OCI-LY1 (cell line): Measurements from ENCODE around the gene CCR2.

ENCODE experiments used
- H2AFZ ChIP-seq: fragments of 200-600 bp; sonication (generic), shearing (Covaris generic); 2 replicates; pipeline ENCODE4 v1.6.0; 2014; ENCODE audit warnings: antibody characterized with exemption, mild to moderate bottlenecking, low read length
- H3F3A ChIP-seq: fragments of 200-600 bp; sonication (generic), shearing (Covaris generic); 2 replicates; pipeline ENCODE4 v1.6.0; 2014; ENCODE audit warnings: mild to moderate bottlenecking, antibody characterized with exemption, low read length, moderate library complexity; ENCODE audit not compliant: insufficient read depth
- H3K27ac ChIP-seq: fragments of 200-600 bp; sonication (generic); 2 replicates; pipeline ENCODE4 v1.5.1; 2014; ENCODE audit warnings: low read length, mixed run types, mild to moderate bottlenecking, low read depth; ENCODE audit not compliant: poor library complexity, severe bottlenecking
- H3K27me3 ChIP-seq: fragments of 200-600 bp; sonication (generic); 2 replicates; pipeline ENCODE4 v1.6.0; 2014; ENCODE audit warnings: antibody characterized with exemption, mild to moderate bottlenecking, low read length, moderate library complexity; ENCODE audit not compliant: insufficient read depth
- H3K36me3 ChIP-seq: fragments of 200-600 bp; sonication (generic); 2 replicates; pipeline ENCODE4 v1.6.1; 2014; ENCODE audit warnings: mild to moderate bottlenecking, antibody characterized with exemption, low read length, moderate library complexity, mixed read lengths; ENCODE audit not compliant: insufficient read depth
- H3K4me1 ChIP-seq: fragments of 200-600 bp; sonication (generic); 2 replicates; pipeline ENCODE4 v1.5.1; 2014; ENCODE audit warnings: mild to moderate bottlenecking, low read length, moderate library complexity; ENCODE audit not compliant: insufficient read depth, severe bottlenecking
- H3K4me2 ChIP-seq: fragments of 200-600 bp; sonication (generic), shearing (Covaris generic); 2 replicates; pipeline ENCODE4 v1.6.1; 2014; ENCODE audit warnings: low read length
- H3K4me3 ChIP-seq: fragments of 200-600 bp; sonication (generic); 2 replicates; pipeline ENCODE4 v1.5.1; 2014; ENCODE audit warnings: low read length, low read depth, mild to moderate bottlenecking, mixed read lengths; ENCODE audit not compliant: poor library complexity, severe bottlenecking
- H3K79me2 ChIP-seq: fragments of 200-600 bp; shearing (Covaris generic); 2 replicates; pipeline ENCODE4 v1.6.1; 2016; ENCODE audit warnings: mixed run types, low read length, mixed read lengths; ENCODE audit not compliant: insufficient read depth
- H3K9ac ChIP-seq: fragments of 200-600 bp; sonication (generic), shearing (Covaris generic); 2 replicates; pipeline ENCODE4 v1.6.1; 2014; ENCODE audit warnings: mild to moderate bottlenecking, low read length, mixed read lengths
- H3K9me2 ChIP-seq: fragments of 200-600 bp; sonication (generic), shearing (Covaris generic); 2 replicates; pipeline ENCODE4 v1.6.1; 2014; ENCODE audit warnings: low read depth, mild to moderate bottlenecking, low read length, mixed read lengths
- H3K9me3 ChIP-seq: fragments of 200-600 bp; shearing (Covaris generic); 2 replicates; pipeline ENCODE4 v1.6.1; 2014; ENCODE audit warnings: low read length, mixed read lengths
- H4K20me1 ChIP-seq: fragments of 200-600 bp; sonication (generic), shearing (Covaris generic); 2 replicates; pipeline ENCODE4 v1.6.0; 2016; ENCODE audit warnings: mild to moderate bottlenecking, low read length; ENCODE audit not compliant: insufficient read depth
- EZH2 ChIP-seq: fragments of 200-600 bp; sonication (generic), shearing (Covaris generic); IDR thresholded peaks from 2 replicates; pipeline ENCODE4 v1.8.0; 2017; ENCODE audit warnings: borderline replicate concordance, mixed run types, mild to moderate bottlenecking, antibody characterized with exemption, low read length, moderate library complexity, mixed read lengths
- TF ChIP-seq, protein P1 (sequence below): fragments of 200-600 bp; sonication (generic), shearing (Covaris generic); IDR thresholded peaks from 2 replicates; pipeline ENCODE4 v1.5.1; 2017; ENCODE audit warnings: mild to moderate bottlenecking, antibody characterized with exemption, low read length, moderate library complexity, mixed read lengths

The CCR2 gene

GRCh38 chr3:46338840-46339239 is 15.1 kb upstream of the CCR2 start:
- no peaks in the 10 kb centered on the region for H3K27me3 ChIP-seq
- peaks cover 6% of the 10 kb centered on the region; the same call in 1 of the 2 replicates for H3K9me3 ChIP-seq
- H2AFZ ChIP-seq: no peak overlapping the region
- no peaks in the 10 kb centered on the region for H4K20me1 ChIP-seq
- TF ChIP-seq, protein P1, sequence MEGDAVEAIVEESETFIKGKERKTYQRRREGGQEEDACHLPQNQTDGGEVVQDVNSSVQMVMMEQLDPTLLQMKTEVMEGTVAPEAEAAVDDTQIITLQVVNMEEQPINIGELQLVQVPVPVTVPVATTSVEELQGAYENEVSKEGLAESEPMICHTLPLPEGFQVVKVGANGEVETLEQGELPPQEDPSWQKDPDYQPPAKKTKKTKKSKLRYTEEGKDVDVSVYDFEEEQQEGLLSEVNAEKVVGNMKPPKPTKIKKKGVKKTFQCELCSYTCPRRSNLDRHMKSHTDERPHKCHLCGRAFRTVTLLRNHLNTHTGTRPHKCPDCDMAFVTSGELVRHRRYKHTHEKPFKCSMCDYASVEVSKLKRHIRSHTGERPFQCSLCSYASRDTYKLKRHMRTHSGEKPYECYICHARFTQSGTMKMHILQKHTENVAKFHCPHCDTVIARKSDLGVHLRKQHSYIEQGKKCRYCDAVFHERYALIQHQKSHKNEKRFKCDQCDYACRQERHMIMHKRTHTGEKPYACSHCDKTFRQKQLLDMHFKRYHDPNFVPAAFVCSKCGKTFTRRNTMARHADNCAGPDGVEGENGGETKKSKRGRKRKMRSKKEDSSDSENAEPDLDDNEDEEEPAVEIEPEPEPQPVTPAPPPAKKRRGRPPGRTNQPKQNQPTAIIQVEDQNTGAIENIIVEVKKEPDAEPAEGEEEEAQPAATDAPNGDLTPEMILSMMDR: no peak
- TF ChIP-seq EZH2: no peak
- H3K4me2 ChIP-seq: no peak overlapping the region
- no peaks in the 10 kb centered on the region for H3K36me3 ChIP-seq
- no peak overlapping the region for H3K27ac ChIP-seq
- H3K79me2 ChIP-seq: no peaks in the 10 kb centered on the region
- H3K9me2 ChIP-seq: no peaks in the 10 kb centered on the region
- H3F3A ChIP-seq: no peaks in the 10 kb centered on the region
- no peak overlapping the region for H3K4me3 ChIP-seq
- no peaks in the 10 kb centered on the region for H3K4me1 ChIP-seq
- no peak overlapping the region for H3K9ac ChIP-seq

- H3K4me3 ChIP-seq: no peak overlapping the region
- no peaks in the 10 kb centered on the region for H3K79me2 ChIP-seq
- H3K36me3 ChIP-seq: no peaks in the 10 kb centered on the region
- H3K4me1 ChIP-seq: no peaks in the 10 kb centered on the region
- no peaks in the 10 kb centered on the region for H3K9me2 ChIP-seq
- H3K27me3 ChIP-seq: no peaks in the 10 kb centered on the region
- no peaks in the 10 kb centered on the region for H4K20me1 ChIP-seq
- no peaks in the 10 kb centered on the region for H3F3A ChIP-seq
- no peak overlapping the region for H3K27ac ChIP-seq
- no peaks in the 10 kb centered on the region for H3K9me3 ChIP-seq
- no peak overlapping the region for H2AFZ ChIP-seq
- H3K9ac ChIP-seq: no peak overlapping the region
- TF ChIP-seq, protein P1: no peak
- no peak for TF ChIP-seq EZH2
- no peak overlapping the region for H3K4me2 ChIP-seq
Observed at GRCh38 chr3:46344476-46344875, 9.4 kb upstream of the CCR2 start.

DNA sequence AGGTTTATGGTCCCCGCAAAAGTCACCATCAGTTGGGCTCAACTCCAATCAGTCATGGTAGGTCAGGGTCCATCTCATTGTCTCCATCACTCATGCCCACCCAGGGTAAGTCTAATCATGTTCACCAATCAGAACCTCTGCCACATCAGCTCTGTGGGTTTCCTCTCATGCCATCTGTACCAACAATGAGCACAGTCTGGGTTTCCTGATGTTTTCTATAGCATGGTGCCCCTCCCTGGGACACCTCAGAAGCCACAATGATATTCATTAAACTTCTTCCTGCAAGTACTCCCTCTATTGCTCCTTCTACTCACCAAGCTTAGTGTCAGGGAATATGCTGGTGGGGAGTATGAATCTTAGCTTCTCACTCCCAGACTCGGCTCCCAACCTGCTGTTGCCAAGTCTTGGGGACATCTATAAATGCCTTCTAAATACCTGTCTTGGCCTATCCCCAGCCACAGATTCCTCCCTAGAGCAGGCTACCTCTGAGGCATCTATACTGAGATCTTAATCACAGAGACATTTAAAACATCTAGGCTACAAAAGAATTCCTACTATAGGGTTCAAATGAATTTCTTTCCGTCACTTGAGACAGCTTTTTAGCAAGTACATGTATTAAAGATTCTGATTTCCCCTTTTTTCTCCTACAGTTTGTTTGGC is 5.0 kb upstream of the CCR2 start:
- Histone ChIP-seq H3F3A (no peaks in the 10 kb centered on the region), H3K27me3 (no peaks in the 10 kb centered on the region), H3K4me2 (no peak overlapping the region), H3K79me2 (no peaks in the 10 kb centered on the region), H3K9ac (no peak overlapping the region), H3K9me2 (no peaks in the 10 kb centered on the region), H4K20me1 (no peaks in the 10 kb centered on the region), H3K9me3 (no peaks in the 10 kb centered on the region), H3K36me3 (no peaks in the 10 kb centered on the region), H2AFZ (no peak overlapping the region), H3K4me1 (no peaks in the 10 kb centered on the region), H3K27ac (no peak overlapping the region), H3K4me3 (no peak overlapping the region)
- TF ChIP-seq EZH2: no peak
- TF ChIP-seq, protein P1: no peak
